Stimulated activated CD4-positive, alpha-beta T cell treated with anti-CD3 and anti-CD28 coated beads, TNF-alpha, amount 100 ng/mL, for 24 hours (primary cell): ENCODE measurements around the gene FHIP1B.

Source experiments
- DNase-seq, 3 experiments: peaks; one replicate each; pipeline ENCODE4 v3.0.0-alpha.2; 2020; ENCODE audit warnings: low read depth in 3 of 3

FHIP1B gene

GRCh38 chr11:6240139-6240538 lies 5.7 kb upstream of the FHIP1B start:
- DNase-seq = no peak

GRCh38 chr11:6238902-6239301 lies 4.5 kb upstream of the FHIP1B start, which contains the start of gene CNGA4:
CNGA4 (plus strand) TSS chr11:6239089; CDS start chr11:6239207, 118 bp downstream.
- no peak for DNase-seq

GRCh38 chr11:6237761-6238302 lies 3.4 kb upstream of the FHIP1B start:
- DNase-seq = no peak

GRCh38 chr11:6237266-6237665 lies 2.8 kb upstream of the FHIP1B start:
- no peak for DNase-seq

GRCh38 chr11:6233984-6234386 lies 451 bp downstream of the FHIP1B start:
- no peak for DNase-seq

- DNase-seq = no peak
Measured at GRCh38 chr11:6232899-6233298, 1.5 kb downstream of the FHIP1B start.

GRCh38 chr11:6229911-6230310 lies 4.5 kb downstream of the FHIP1B start:
- no peak for DNase-seq

- DNase-seq = no peak
Measured at GRCh38 chr11:6228520-6228919, 5.9 kb downstream of the FHIP1B start.

GRCh38 chr11:6225896-6226295 lies 8.5 kb downstream of the FHIP1B start:
- DNase-seq = no peak

GRCh38 chr11:6225024-6225423 lies 9.4 kb downstream of the FHIP1B start:
- no peak for DNase-seq

- DNase-seq = no peak
Measured at GRCh38 chr11:6224421-6224820, 10.0 kb downstream of the FHIP1B start.

GRCh38 chr11:6223854-6224253 lies 10.6 kb downstream of the FHIP1B start:
- DNase-seq = no peak

- DNase-seq = no peak
Measured at GRCh38 chr11:6219359-6219758, 15.1 kb downstream of the FHIP1B start.

GRCh38 chr11:6217722-6218121 lies 16.7 kb downstream of the FHIP1B start:
- no peak for DNase-seq

- DNase-seq = no peak
Measured at GRCh38 chr11:6216501-6216900, 17.9 kb downstream of the FHIP1B start.

- DNase-seq = no peak
Measured at GRCh38 chr11:6214530-6214929, 19.9 kb downstream of the FHIP1B start.

- DNase-seq = no peak
Measured at GRCh38 chr11:6210274-6210955, 24.0 kb downstream of the FHIP1B start.

GRCh38 chr11:6209801-6210200 lies 24.6 kb downstream of the FHIP1B start:
- DNase-seq = no peak

GRCh38 chr11:6206456-6207180 lies 27.8 kb downstream of the FHIP1B start:
- DNase-seq = no peak

GRCh38 chr11:6205366-6205765 lies 29.1 kb downstream of the FHIP1B start, which contains the start of gene C11orf42:
C11orf42 (plus strand) TSS chr11:6205557; CDS start chr11:6205616, 59 bp downstream.
- DNase-seq = no peak

GRCh38 chr11:6204706-6205105 lies 29.7 kb downstream of the FHIP1B start:
- DNase-seq = no peak

- DNase-seq = peak in 1 of 3 experiments; percentile 6
Measured at GRCh38 chr11:6203327-6203726, 31.1 kb downstream of the FHIP1B start.

- no peak for DNase-seq
Measured at GRCh38 chr11:6202041-6202440, 32.4 kb downstream of the FHIP1B start.
